Measurements from ENCODE around the gene LRIG2.

The LRIG2 gene

DNA sequence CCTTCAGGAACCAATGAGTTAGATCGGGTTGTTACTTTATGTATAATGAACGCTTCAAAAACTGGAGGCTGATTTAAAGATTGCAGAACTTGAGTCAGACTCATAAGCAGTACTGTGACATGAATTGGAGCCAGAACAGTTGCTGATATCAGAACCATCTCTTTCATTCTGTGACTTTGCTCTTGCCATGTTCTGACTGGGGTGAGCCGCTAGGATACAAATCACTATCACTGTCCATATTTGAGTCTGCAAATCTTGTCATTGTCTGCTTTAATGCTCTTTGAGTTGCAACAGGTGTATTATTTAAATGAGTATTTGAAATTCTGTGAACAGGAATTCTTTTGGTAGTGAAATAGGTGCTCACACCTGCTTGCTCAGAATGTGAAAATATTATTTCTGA lies 52.5 kb downstream of the LRIG2 start:
- no peak for DNase-seq (ENCODE audit: low read depth)
- no peak for TF ChIP-seq CTCF (IDR thresholded peaks at IDR 0.05; ENCODE audit: control insufficient read depth, insufficient read depth, low read depth, low read length, missing control alignments)
- H3K4me3 ChIP-seq (ENCODE audit: control insufficient read depth, low read depth, low read length) = no peak overlapping the region

GRCh38 chr1:113126207-113126606 lies 53.2 kb downstream of the LRIG2 start:
- no peak for TF ChIP-seq CTCF (IDR thresholded peaks at IDR 0.05; ENCODE audit: control insufficient read depth, insufficient read depth, low read depth, low read length, missing control alignments)
- DNase-seq (ENCODE audit: low read depth) = no peak
- no peak overlapping the region for H3K4me3 ChIP-seq (ENCODE audit: control insufficient read depth, low read depth, low read length)

- DNase-seq (ENCODE audit: low read depth) = no peak
- H3K4me3 ChIP-seq (ENCODE audit: control insufficient read depth, low read depth, low read length) = no peak overlapping the region
- TF ChIP-seq CTCF (IDR thresholded peaks at IDR 0.05; ENCODE audit: control insufficient read depth, insufficient read depth, low read depth, low read length, missing control alignments) = no peak
Measured at GRCh38 chr1:113128116-113128515, 55.1 kb downstream of the LRIG2 start.

- no peak overlapping the region for H3K4me3 ChIP-seq (ENCODE audit: control insufficient read depth, low read depth, low read length)
- TF ChIP-seq CTCF (IDR thresholded peaks at IDR 0.05; ENCODE audit: control insufficient read depth, insufficient read depth, low read depth, low read length, missing control alignments) = no peak
- DNase-seq (ENCODE audit: low read depth) = no peak
Measured at GRCh38 chr1:113129529-113130185, 56.7 kb downstream of the LRIG2 start.

DNA sequence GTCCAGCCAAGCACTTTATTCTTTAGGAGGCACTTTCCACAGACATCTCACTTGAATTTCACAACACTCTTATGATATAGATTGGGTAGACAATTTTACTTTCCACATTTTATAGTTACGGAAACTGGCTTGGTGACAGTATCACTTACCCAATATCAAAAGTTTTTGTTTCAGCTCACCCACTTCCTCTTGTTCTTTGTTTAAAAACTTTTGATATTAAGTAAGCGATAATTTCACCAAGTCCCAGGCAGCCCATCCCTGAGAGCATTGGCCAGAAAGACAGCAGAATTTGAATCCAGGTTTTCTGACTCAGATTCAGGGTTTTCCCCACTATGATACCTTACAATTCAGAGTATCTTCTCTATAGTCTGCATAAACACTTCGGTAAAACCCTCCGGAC lies 60.0 kb downstream of the LRIG2 start:
- DNase-seq (ENCODE audit: low read depth) = no peak
- no peak for TF ChIP-seq CTCF (IDR thresholded peaks at IDR 0.05; ENCODE audit: control insufficient read depth, insufficient read depth, low read depth, low read length, missing control alignments)

GRCh38 chr1:113133759-113134158 lies 60.8 kb downstream of the LRIG2 start:
- H3K4me3 ChIP-seq (ENCODE audit: control insufficient read depth, low read depth, low read length) = no peak overlapping the region
- no peak for TF ChIP-seq CTCF (IDR thresholded peaks at IDR 0.05; ENCODE audit: control insufficient read depth, insufficient read depth, low read depth, low read length, missing control alignments)
- DNase-seq (ENCODE audit: low read depth) = no peak

More for the DNA sequence above, 60.0 kb downstream of the LRIG2 start:
- H3K4me3 ChIP-seq (ENCODE audit: control insufficient read depth, low read depth, low read length) = no peak overlapping the region
